UCSD-AML1 (cell line): Measurements from ENCODE around the gene DLGAP3.
"Not testable (repeated sequence)": the region's sequence is repeated elsewhere in the genome, so short reads cannot be mapped to it uniquely, and the experiment has no call there.

Experiments
- DNase-seq: peaks from one replicate; lab custom pipeline; 2025; ENCODE audit not compliant: unreplicated experiment; lab: John Stamatoyannopoulos, UW

Gene DLGAP3, protein sequence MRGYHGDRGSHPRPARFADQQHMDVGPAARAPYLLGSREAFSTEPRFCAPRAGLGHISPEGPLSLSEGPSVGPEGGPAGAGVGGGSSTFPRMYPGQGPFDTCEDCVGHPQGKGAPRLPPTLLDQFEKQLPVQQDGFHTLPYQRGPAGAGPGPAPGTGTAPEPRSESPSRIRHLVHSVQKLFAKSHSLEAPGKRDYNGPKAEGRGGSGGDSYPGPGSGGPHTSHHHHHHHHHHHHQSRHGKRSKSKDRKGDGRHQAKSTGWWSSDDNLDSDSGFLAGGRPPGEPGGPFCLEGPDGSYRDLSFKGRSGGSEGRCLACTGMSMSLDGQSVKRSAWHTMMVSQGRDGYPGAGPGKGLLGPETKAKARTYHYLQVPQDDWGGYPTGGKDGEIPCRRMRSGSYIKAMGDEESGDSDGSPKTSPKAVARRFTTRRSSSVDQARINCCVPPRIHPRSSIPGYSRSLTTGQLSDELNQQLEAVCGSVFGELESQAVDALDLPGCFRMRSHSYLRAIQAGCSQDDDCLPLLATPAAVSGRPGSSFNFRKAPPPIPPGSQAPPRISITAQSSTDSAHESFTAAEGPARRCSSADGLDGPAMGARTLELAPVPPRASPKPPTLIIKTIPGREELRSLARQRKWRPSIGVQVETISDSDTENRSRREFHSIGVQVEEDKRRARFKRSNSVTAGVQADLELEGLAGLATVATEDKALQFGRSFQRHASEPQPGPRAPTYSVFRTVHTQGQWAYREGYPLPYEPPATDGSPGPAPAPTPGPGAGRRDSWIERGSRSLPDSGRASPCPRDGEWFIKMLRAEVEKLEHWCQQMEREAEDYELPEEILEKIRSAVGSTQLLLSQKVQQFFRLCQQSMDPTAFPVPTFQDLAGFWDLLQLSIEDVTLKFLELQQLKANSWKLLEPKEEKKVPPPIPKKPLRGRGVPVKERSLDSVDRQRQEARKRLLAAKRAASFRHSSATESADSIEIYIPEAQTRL

GRCh38 chr1:34929497-34929852 lies at the start of gene DLGAP3:
Gene DLGAP3 (minus strand): TSS chr1:34929650. CDS start chr1:34905383, 24,267 bp downstream.
- no peak for DNase-seq

DNA sequence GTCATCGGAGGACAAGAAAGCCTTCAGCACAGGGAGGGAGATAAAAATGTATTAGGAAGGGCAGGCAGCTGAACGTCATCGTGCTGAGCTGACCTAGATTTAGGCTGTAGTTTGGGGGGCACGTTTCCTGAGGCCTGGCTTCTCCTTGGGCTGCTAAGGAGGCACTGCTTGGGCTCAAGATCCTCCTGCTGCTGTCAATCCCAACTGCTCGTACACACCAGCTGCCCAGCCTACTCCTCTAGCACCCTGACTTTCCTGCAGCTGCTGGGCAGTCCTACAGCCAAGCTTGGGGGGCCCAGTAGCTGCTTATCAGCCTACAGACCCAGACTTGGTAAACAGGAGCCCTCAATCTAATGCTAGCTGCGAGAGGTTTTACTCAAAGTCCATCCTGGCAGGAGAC lies 49.5 kb upstream of the DLGAP3 start:
- DNase-seq = no peak

GRCh38 chr1:34977858-34978257 lies 48.4 kb upstream of the DLGAP3 start:
- no peak for DNase-seq

DNA sequence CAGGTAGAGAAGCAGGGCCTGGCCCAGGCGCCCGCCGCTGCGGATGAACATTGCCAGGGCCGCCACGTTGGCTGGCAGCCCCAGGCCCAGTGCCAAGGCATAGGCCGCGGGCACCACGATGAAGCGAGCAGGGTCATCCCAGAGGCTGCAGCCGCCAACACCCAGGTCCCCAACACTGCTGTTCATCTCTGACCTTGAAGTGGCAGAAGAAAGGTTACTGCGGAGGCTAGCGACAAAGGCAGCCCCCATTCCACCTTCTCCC lies 47.7 kb upstream of the DLGAP3 start:
- DNase-seq = no peak

DNA sequence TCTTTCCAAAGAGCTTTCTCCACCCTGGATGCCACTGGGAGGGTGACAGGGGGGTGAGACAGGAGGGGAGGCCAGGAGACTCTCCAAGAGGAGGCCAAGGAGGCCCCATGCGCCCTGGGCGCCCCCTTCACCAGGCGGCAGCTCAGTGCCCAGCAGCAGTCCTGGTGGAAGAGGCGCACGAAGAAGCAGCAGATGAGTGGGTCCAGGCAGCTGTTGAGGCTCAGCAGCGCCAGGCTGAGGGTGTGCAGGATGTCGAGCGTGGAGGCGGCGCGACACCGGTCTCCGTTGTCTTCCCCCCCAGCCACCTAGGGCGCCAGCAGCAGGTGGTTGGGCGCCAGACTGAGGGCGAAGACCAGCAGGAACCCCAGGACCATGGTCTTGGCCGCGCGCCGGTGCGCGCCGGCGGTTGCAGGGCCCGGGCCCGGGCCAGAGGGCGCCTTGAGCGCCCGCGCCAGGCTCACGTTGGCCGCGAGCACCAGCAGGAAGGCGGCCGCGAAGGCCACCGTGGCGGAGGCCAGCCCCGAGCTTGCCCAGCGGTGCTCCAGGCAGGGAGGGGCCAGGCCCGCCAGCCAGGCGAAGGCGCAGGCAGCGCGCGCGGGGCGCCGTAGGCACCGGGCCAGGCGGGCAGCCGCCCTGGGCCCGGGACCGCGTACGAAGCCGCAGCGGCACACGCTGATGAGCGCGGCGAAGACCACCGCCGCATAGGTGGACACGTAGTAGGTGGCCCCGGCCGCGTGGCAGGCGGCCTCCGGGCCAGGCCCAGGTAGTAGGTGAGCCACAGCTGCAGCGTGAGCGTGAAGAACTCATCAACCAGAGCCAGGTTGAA lies 47.1 kb upstream of the DLGAP3 start:
- no peak for DNase-seq

GRCh38 chr1:34975771-34976170 lies 46.3 kb upstream of the DLGAP3 start:
- DNase-seq = no peak

GRCh38 chr1:34975338-34975737 lies 45.9 kb upstream of the DLGAP3 start:
- no peak for DNase-seq

DNA sequence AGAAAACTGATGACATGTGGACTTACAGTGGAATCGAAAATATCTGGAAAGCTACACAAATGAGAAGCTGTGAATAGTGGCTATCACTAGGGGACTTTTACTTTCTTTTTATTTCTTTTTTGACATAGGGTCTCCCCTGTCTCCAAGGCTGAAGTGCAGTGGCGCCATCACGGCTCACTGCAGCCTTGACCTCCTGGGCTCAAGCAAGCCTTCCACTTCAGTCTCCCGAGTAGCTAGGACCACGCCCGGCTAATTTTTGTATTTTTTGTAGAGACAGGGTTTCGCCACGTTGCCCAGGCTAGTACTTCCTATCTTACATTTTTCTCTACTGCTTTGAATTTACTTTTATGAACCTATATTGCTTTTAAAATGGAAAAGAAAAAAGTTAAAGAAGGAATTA lies 45.2 kb upstream of the DLGAP3 start:
- no peak for DNase-seq

- no peak for DNase-seq
Measured at GRCh38 chr1:34973326-34973725, 43.9 kb upstream of the DLGAP3 start.

DNA sequence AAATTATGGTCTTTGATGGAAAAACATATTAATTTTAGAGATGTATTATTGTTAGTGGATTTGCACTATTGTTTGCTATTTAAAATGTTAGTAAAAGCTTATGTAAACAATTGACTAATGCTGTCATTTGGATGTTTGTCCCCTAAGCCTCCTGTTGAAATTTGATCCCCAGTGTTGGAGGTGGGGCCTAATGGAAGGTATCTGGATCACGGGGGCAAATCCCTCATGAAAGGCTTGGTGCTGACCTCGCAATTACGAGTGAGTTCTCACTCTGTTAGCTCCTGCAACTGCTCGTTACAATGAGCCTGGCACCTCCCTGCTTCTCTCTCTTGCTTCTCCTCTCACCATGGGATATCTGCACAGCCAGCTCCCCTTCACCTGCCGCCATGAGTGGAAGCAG lies 41.4 kb upstream of the DLGAP3 start:
- no peak for DNase-seq

- no peak for DNase-seq
Measured at GRCh38 chr1:34970220-34970735, 40.8 kb upstream of the DLGAP3 start.

GRCh38 chr1:34968297-34968696 lies 38.8 kb upstream of the DLGAP3 start:
- not testable (repeated sequence) for DNase-seq

- not testable (repeated sequence) for DNase-seq
Measured at GRCh38 chr1:34967672-34968071, 38.2 kb upstream of the DLGAP3 start.

DNA sequence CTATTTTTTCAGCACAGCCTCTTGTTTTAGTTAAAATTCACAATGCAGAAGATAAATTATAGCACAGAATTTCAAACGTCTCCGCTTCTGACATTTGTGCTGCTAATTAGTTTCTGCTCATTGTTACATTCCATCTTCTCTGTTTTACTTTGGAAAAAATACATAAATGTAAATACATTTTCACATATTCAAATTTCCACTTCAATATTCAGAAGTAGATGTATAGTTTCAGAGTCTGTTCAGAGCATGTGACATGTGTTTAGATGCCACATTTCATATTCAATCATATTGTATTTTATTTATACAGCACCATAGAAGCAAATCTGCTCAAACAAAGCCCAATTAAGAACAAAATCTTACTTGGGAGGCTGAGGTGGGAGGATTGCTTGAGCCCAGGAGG lies 36.1 kb upstream of the DLGAP3 start:
- DNase-seq = no peak

DNA sequence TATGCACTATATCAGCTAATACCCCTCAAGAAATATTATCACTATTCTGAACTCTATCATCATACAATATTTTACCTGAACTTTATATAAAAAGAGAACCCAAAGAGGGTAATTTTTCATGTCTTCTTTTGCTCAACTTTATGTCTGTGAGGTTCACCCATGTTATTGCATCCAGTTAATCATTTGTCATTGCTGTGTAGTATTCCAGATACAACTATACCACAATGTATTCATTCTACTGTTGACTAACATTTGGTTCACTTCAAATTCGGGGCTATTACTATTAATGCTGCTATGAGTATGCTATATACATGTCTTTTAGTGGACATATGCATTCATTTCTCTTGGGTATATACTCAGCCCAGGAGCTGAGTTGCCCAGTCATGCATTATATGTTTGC lies 21.0 kb upstream of the DLGAP3 start:
- no peak for DNase-seq

GRCh38 chr1:34948739-34949138 lies 19.3 kb upstream of the DLGAP3 start:
- DNase-seq = not testable (repeated sequence)

GRCh38 chr1:34947641-34948314 lies 18.3 kb upstream of the DLGAP3 start:
- not testable (repeated sequence) for DNase-seq

DNA sequence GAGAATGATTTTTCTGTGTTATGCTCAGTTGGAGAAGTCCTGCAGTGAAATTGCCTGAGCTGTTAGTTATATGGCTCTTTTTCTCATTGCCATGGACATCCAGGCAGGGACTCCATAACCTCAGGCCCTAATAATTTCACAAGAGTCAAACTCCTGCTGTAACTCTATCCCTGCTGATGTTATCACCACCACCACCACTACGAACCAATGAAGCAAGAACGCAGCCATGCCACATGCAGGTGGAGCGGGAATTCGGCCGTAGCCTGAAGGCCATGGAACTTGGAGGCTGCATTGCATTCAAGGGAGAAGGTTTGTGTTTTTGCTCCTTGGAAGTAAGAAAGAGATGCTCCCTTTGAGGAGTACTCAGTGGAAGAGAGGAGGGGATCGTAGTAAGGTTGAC lies 16.8 kb upstream of the DLGAP3 start:
- DNase-seq = no peak

GRCh38 chr1:34941798-34942197 lies 12.3 kb upstream of the DLGAP3 start:
- not testable (repeated sequence) for DNase-seq

DNA sequence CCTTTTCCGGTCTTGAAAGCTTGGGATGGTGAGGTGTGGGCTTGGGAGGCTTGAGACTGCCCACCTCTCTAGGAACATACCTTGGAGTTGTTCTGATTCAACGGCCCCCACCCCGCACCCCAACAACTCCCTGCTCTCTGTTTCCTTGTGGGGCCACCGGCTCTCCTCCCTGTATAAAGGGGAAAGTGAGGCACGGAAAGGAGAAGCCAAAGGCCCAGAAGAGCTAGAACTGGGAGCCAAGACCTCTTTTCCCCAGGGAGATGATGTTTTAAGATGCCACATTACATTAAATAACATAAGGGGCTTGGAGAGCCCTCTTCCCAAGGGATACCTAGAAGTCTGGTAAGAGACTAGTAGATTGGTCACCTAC lies 1.2 kb upstream of the DLGAP3 start:
- no peak for DNase-seq
